Small intestine (tissue), 16 donors: ENCODE results near the gene SLC25A47. TPM values are rescaled to one million over a fixed set of nuclear protein-coding genes. Genes with fewer than 3 reads are reported as not detected.

Experiments
- DNase-seq, 2 donors: peaks; one replicate each; pipeline versions ENCODE4 v3.0.0 to v3.0.0-alpha.2; 2013
- FAIRE-seq: peaks from 2 replicates; lab custom pipeline; 2012; peaks lifted over from hg19 to GRCh38; lab: Jason Lieb, UNC
- H3K27ac ChIP-seq, 3 donors: one replicate each; pipeline ENCODE4 v1.5.1; 2013; ENCODE audit warnings: low read length in 2 of 3, mild to moderate bottlenecking in 2 of 3, control low read depth in 1 of 3, inconsistent platforms in 1 of 3, low read depth in 1 of 3, moderate library complexity in 1 of 3
- H3K27me3 ChIP-seq, 3 donors: one replicate each; pipeline ENCODE4 v1.6.1; 2013; ENCODE audit warnings: low read length in 3 of 3, inconsistent platforms in 1 of 3; ENCODE audit not compliant: control insufficient read depth in 3 of 3, insufficient read depth in 3 of 3
- H3K36me3 ChIP-seq, 3 donors: one replicate each; pipeline ENCODE4 v1.6.1; 2013; ENCODE audit warnings: low read length in 3 of 3, inconsistent platforms in 1 of 3, low read depth in 1 of 3, mild to moderate bottlenecking in 1 of 3, moderate library complexity in 1 of 3; ENCODE audit not compliant: control insufficient read depth in 3 of 3, insufficient read depth in 2 of 3
- H3K4me1 ChIP-seq, 3 donors: one replicate each; pipeline ENCODE4 v1.6.1; 2013; ENCODE audit warnings: low read length in 2 of 3, inconsistent platforms in 1 of 3, low read depth in 1 of 3, mild to moderate bottlenecking in 1 of 3, moderate library complexity in 1 of 3; ENCODE audit not compliant: control insufficient read depth in 3 of 3, insufficient read depth in 2 of 3
- H3K4me3 ChIP-seq, 3 donors: one replicate each; pipeline ENCODE4 v1.5.1; 2013; ENCODE audit warnings: low read length in 3 of 3, control low read depth in 1 of 3, inconsistent platforms in 1 of 3, low read depth in 1 of 3, mild to moderate bottlenecking in 1 of 3, moderate library complexity in 1 of 3
- H3K9me3 ChIP-seq, 2 donors: one replicate each; pipeline ENCODE4 v1.6.1; 2013; ENCODE audit warnings: low read depth in 1 of 2, low read length in 1 of 2; ENCODE audit not compliant: control insufficient read depth in 2 of 2, insufficient read depth in 1 of 2
- WGBS, 3 donors: extraction: QIAGEN DNeasy Blood & Tissue Kit; methylation state at CpG; one replicate each; pipeline ENCODE4 v1.1.7; 2013; 5-methylcytosine and 5-hydroxymethylcytosine counted together
- long read RNA-seq, 10 donors: transcript quantifications; one replicate each; lab custom pipeline, GENCODE V29; 2026
- polyA plus RNA-seq, 4 donors: library from polyadenylated mRNA; stranded (reverse) in 3 of 4; unstranded in 1 of 4; fragments of 200-250 nt in 3 of 4; fragments of 120-200 nt in 1 of 4; gene quantifications; one replicate each; pipeline versions ENCODE4 v1.2.1 to v1.2.3, GENCODE V29; 2013
- donor health status: healthy with polysubstance abuse.
- donor health status: control.
- donor health status: control.
- donor health status: Bipolar disorder and iron deficiency.
- donor health status: healthy.

Gene SLC25A47, protein sequence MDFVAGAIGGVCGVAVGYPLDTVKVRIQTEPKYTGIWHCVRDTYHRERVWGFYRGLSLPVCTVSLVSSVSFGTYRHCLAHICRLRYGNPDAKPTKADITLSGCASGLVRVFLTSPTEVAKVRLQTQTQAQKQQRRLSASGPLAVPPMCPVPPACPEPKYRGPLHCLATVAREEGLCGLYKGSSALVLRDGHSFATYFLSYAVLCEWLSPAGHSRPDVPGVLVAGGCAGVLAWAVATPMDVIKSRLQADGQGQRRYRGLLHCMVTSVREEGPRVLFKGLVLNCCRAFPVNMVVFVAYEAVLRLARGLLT
- polyA plus RNA-seq, result 1 to 10 TPM in 2 of 4 donors, under 1 TPM in 2; 0.38 to 1.6 (median 0.80) TPM
- long read RNA-seq, donor 1, result 0 reads
- long read RNA-seq, donor 2, result 0 reads
- long read RNA-seq, donor 3, result 0 reads
- long read RNA-seq, donor 4, result 0 reads
- long read RNA-seq, donor 5, result 0 reads
- long read RNA-seq, donor 6, result 0 reads
- long read RNA-seq, donor 7, result 0 reads
- long read RNA-seq, donor 8, result 0 reads
- long read RNA-seq, donor 9, result 0 reads
- long read RNA-seq, donor 10, result 0 reads

DNA sequence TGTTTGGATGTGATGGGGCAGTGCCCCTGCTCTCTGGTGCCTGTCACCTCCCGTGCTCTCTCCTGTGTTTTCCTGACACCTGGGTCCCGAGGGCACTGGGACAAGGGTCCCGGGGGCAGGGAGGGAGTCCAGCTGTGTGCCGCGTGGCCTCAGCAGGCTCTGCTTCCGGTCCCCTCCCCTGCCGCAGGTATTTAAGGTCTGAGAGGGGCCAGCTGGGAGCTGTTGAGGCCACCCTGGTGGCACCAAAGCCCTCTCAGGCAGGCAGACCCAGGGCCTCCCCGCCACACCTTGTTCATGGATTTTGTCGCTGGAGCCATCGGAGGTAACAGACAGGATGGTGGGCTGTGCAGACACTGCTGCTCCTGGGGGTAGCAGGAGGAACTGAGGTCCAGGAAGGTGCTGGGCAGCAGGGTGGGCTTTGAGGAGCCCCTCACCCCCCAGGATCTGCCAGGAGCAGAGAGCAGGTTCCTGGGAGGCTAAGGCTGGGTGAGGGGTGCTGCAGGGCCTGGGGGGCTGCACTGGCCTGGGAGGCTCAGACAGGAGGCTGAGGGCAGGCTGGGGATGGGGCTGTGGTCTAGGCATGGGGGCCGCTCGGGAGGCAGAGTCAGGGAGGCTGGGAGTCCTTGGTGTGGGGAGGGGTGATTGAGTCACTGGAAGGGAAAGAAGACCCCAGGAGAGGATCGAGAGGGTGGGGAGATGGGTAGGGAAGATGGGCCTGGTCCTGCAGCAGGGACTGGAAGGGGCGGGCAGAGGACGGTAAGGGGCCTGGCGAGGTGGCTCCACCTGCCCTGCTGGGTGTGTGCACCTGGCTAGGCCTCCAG lies at the start of gene SLC25A47:
SLC25A47 (plus strand) TSS at position 219 of the 821 bp plus-strand sequence; CDS start at position 295, 76 bp downstream.
- DNase-seq (no peak), FAIRE-seq (no peak)
- Histone ChIP-seq H3K36me3 (no peaks in the 10 kb centered on the region), H3K9me3 (no peaks in the 10 kb centered on the region), H3K27me3 (no peaks in the 10 kb centered on the region), H3K4me1 (peaks cover 0 to 14% (median 4%) of the 10 kb centered on the region in 3 donors), H3K4me3 (no peak within 1 kb of the TSS), H3K27ac (no peak within 1 kb of the TSS)
- WGBS, 3 donors, result 78 to 86% (median 80%) methylated on average over 15 to 16 of the region's 16 CpGs

DNA sequence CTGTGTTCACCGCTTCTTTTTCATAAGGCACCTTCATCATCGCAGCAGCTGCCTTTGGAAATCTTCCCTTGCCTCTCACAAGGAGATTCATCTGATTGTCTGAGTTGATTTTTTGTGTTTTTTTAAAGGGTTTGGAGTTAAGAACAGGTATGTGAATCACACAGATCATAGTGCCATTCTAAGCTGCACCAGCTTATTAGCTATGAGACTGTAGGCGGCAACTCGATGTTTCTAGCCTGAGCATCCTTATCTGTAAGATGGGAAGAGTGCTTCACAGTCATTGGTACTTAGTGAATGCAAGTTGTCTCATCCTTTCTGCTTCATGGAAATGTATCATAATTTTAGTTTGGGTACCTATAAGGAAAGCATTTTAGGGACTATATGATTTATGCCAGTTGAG lies 48.9 kb upstream of the SLC25A47 start:
- Histone ChIP-seq H3K27ac (no peak overlapping the region), H3K9me3 (no peaks in the 10 kb centered on the region), H3K36me3 (peaks cover 0 to 22% (median 3%) of the 10 kb centered on the region in 3 donors), H3K4me1 (peaks cover 0 to 2% (median 1%) of the 10 kb centered on the region in 3 donors), H3K4me3 (no peak overlapping the region), H3K27me3 (no peaks in the 10 kb centered on the region)
- WGBS, 3 donors, result 94 to 95% (median 94%) methylated on average over 4 of the region's 4 CpGs
- FAIRE-seq (no peak), DNase-seq (no peak)

DNA sequence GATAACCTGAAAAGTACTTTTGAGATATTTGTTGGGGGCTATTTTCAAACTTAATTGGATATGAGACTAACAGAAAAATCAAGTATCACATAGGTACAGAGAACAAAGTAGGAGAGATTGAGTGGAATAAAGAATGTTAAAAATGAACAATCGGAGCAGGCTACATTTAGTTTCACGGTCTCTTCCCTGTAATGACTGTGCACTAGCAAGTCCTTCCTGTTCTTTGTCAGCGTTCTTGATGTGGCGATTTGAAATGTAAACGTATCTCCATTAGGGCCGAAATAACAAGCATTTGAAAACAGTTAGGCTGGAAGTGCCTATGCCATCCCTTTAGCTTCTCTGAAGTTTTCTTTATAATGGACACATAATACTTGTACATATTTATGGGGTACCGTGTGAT lies 47.9 kb upstream of the SLC25A47 start:
- Histone ChIP-seq H3K4me1 (peaks cover 0 to 2% (median 0%) of the 10 kb centered on the region in 3 donors), H3K9me3 (no peaks in the 10 kb centered on the region), H3K27me3 (no peaks in the 10 kb centered on the region), H3K4me3 (no peak overlapping the region), H3K27ac (no peak overlapping the region), H3K36me3 (peaks cover 0 to 27% (median 3%) of the 10 kb centered on the region in 3 donors)
- FAIRE-seq, result no peak
- WGBS, 3 donors, result 56 to 73% (median 65%) methylated on average over 7 of the region's 7 CpGs
- DNase-seq, result no peak

DNA sequence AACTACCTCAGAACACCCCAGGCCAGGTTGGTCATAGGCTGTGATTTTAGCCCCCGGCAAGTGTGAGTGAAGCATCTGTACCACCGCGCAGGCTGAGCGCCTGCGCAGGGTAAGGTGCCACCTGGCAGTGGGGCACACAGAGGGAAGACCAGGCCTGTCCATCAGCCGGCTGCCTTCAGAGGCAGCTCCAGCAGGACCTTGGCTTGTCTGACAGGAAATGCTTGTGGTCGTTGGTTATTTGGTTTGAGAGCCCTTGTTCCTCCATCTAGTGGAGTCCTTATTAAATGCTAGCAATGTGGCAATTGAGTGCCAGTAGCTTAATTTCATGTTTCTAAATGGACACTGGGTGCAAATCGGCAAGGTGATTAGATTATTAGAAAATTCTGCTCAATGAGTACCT lies 44.4 kb upstream of the SLC25A47 start:
- Histone ChIP-seq H3K9me3 (no peaks in the 10 kb centered on the region), H3K4me1 (peaks cover 0 to 2% (median 0%) of the 10 kb centered on the region in 3 donors), H3K27ac (no peak overlapping the region), H3K4me3 (no peak overlapping the region), H3K27me3 (no peaks in the 10 kb centered on the region), H3K36me3 (peaks cover 0 to 47% (median 3%) of the 10 kb centered on the region in 3 donors)
- no peak for FAIRE-seq
- 66 to 73% (median 73%) methylated on average over 8 of the region's 8 CpGs for WGBS, 3 donors
- no peak for DNase-seq

DNA sequence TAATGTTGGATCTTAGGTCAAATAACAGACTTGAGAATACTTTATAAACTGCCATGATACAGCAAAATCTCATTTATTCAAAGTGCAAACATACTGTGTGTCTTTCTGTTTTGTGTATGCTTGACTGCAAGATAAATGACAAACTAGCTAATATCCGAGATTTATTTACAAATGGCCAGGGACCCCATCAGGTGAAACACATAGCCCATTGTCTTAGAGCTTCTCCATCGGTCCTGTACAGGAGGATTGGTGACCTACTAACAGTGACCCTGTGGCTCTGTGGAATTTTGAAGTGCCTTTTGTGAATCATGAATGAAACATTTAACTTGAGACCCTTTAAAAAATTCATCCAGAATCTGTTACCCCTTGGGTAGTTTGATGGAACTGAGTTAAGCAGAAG lies 44.0 kb upstream of the SLC25A47 start:
- H3K4me3 ChIP-seq, result no peak overlapping the region
- DNase-seq (no peak), FAIRE-seq (no peak)
- WGBS, 3 donors, result 71 to 82% (median 79%) methylated on average over 2 of the region's 2 CpGs
- H3K4me1 ChIP-seq, result peaks cover 0 to 2% (median 2%) of the 10 kb centered on the region in 3 donors
- no peaks in the 10 kb centered on the region for H3K9me3 ChIP-seq
- no peaks in the 10 kb centered on the region for H3K27me3 ChIP-seq
- H3K36me3 ChIP-seq, result peaks cover 0 to 47% (median 3%) of the 10 kb centered on the region in 3 donors
- no peak overlapping the region for H3K27ac ChIP-seq

DNA sequence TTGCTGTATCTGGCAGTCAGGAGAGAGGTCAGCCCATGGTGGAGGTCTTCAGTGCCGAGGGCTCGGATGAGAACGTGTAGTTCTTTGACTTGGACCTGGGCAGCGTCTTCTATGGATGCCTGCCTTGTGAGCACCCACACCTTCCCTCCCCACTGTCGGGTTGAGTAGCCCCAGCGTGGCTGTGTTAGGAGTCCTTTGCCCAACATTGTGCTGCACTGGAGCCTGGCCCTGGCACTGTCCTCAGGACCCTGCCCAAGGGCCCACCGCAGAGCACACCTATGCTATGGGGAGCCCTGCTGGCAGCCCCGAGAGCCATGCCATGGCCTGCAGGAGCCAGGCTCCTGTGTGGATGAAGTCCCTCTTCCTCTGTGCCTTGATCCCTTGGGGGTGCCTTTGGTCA lies 43.6 kb upstream of the SLC25A47 start:
- 92 to 97% (median 94%) methylated on average over 7 to 8 of the region's 8 CpGs for WGBS, 3 donors
- FAIRE-seq (no peak), DNase-seq (no peak)
- Histone ChIP-seq H3K4me1 (peaks cover 0 to 6% (median 2%) of the 10 kb centered on the region in 3 donors), H3K27me3 (no peaks in the 10 kb centered on the region), H3K27ac (no peak overlapping the region), H3K36me3 (peaks cover 0 to 47% (median 3%) of the 10 kb centered on the region in 3 donors), H3K9me3 (no peaks in the 10 kb centered on the region), H3K4me3 (no peak overlapping the region)

DNA sequence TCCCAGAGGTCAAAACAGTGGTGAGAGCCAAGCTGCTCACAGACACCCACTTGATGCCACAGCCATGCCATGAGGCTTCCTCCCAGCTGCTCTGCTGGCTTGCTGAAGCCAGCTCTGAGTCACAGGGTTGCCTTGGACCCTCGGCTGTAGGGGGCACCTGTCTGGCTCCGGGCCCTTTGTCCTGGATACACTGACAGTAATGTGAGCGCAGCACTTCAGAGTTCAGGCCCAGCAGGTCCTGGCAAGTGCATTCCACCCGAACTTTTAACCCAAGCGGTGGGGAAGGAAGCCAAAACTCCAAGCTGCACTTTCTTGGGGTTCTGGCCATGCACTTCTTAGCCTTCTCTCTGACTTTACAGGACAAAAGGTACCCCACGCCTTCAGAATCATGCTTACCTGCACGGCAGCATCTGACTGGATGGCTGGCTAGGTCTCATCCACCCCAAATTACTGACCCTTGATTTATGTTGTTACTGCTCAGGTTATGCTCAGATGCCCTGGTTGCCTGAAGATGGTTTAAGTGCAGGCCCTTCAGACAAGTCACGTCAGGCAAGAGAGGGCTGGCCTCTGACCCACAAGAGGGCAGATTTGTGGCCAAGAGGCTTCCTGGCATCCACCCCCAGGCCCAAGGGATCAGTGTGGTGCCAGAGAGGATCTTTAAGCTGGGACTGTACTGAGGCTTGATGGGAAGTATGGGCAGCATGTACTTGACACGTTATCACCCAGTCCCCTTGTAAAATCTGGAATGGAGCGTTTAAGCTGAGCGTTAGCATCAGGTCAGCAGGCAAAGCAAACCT lies 41.7 kb upstream of the SLC25A47 start:
- FAIRE-seq, result no peak

DNA sequence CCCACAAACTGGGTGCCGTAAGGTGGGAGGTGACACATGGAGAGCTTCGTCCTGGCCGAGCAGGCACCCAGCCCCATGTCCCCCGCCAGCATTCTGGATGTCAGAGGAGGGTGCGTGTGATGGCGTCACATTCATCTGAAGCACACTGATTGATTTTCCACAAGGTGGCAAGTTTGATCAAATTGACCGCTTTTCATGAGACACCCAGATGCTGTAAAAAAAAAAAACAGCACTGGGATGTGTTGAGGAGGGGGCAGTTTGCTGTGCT lies 41.1 kb upstream of the SLC25A47 start:
- no peaks in the 10 kb centered on the region for H3K9me3 ChIP-seq
- H3K4me1 ChIP-seq, result peaks cover 0 to 16% (median 2%) of the 10 kb centered on the region in 3 donors
- no peak for FAIRE-seq
- no peak overlapping the region for H3K4me3 ChIP-seq
- WGBS, 3 donors, result 93 to 96% (median 95%) methylated on average over 7 of the region's 7 CpGs
- no peak for DNase-seq
- no peak overlapping the region for H3K27ac ChIP-seq
- H3K36me3 ChIP-seq, result peaks cover 0 to 36% (median 3%) of the 10 kb centered on the region in 3 donors
- H3K27me3 ChIP-seq, result no peaks in the 10 kb centered on the region

More for the DNA sequence above, 41.7 kb upstream of the SLC25A47 start:
- 76 to 81% (median 81%) methylated on average over 11 of the region's 11 CpGs for whole genome bisulfite sequencing, 3 donors
- DNase-seq, result no peak
- H3K4me3 ChIP-seq, result no peak overlapping the region
- H3K27ac ChIP-seq, result no peak overlapping the region
- no peaks in the 10 kb centered on the region for H3K9me3 ChIP-seq
- H3K36me3 ChIP-seq, result peaks cover 0 to 39% (median 3%) of the 10 kb centered on the region in 3 donors
- H3K4me1 ChIP-seq, result peaks cover 0 to 14% (median 2%) of the 10 kb centered on the region in 3 donors
- H3K27me3 ChIP-seq, result no peaks in the 10 kb centered on the region
